IMR-90 (cell line): ENCODE measurements around the gene CMTM5. TPM values are rescaled to one million over a fixed set of nuclear protein-coding genes. Genes with fewer than 3 reads are reported as not detected.

ENCODE experiments used
- ATAC-seq: fragments of 200-7000 bp; cut with Tn5 transposase; 2 replicates; pipeline ENCODE4 v1.9.1; 2020; ENCODE audit warnings: low read depth, mild to moderate bottlenecking, moderate library complexity
- BruUV-seq: library from RNA; stranded (reverse); fragments of 400-500 nt; replicated peaks from 2 replicates; lab custom pipeline; 2021; lab: Mats Ljungman, UMichigan
- CTCF ChIA-PET: fragments of 300-600 bp; formaldehyde crosslinking; extraction: SDS; loops from one replicate; lab custom pipeline; 2021; ENCODE audit warnings: antibody characterized with exemption; lab: Yijun Ruan, JAX
- POLR2A ChIA-PET: fragments of 300-600 bp; sonication (Branson Sonifier 250); formaldehyde crosslinking; loops from one replicate; lab custom pipeline; 2022; ENCODE audit warnings: antibody characterized with exemption; ENCODE audit not compliant: unreplicated experiment; lab: Charles Lee
- DNase-seq: peaks from one replicate; pipeline ENCODE4 v3.0.0; 2013
- H2AFZ ChIP-seq: replicated peaks from 2 replicates; pipeline ENCODE3; 2013; ENCODE audit warnings: low read length, mild to moderate bottlenecking; ENCODE audit not compliant: poor library complexity
- H2AK5ac ChIP-seq: 2 replicates; pipeline ENCODE4 v1.6.1; 2013; ENCODE audit warnings: low read depth, low read length, inconsistent platforms
- H2AK9ac ChIP-seq: replicated peaks from 2 replicates; pipeline ENCODE3; 2013; ENCODE audit warnings: mild to moderate bottlenecking, low read depth, low read length, moderate library complexity; ENCODE audit not compliant: poor library complexity
- H2BK120ac ChIP-seq: 2 replicates; pipeline ENCODE4 v1.6.1; 2013; ENCODE audit warnings: low read depth, low read length, inconsistent platforms
- H2BK15ac ChIP-seq: 3 replicates; pipeline ENCODE4 v1.6.1; 2013; ENCODE audit warnings: low read depth, low read length, inconsistent platforms
- H2BK20ac ChIP-seq: 2 replicates; pipeline ENCODE4 v1.6.1; 2013; ENCODE audit warnings: low read depth, mild to moderate bottlenecking, inconsistent platforms, low read length, moderate library complexity
- H2BK5ac ChIP-seq: 2 replicates; pipeline ENCODE4 v1.6.1; 2013; ENCODE audit warnings: mild to moderate bottlenecking, low read depth, low read length, inconsistent platforms; ENCODE audit not compliant: poor library complexity, severe bottlenecking
- H3K14ac ChIP-seq: replicated peaks from 2 replicates; pipeline ENCODE4 v1.6.1; 2013; ENCODE audit warnings: low read depth, low read length, inconsistent platforms
- H3K18ac ChIP-seq: 2 replicates; pipeline ENCODE4 v1.6.1; 2013; ENCODE audit warnings: low read depth, low read length, control low read depth
- H3K23ac ChIP-seq: 2 replicates; pipeline ENCODE4 v1.6.1; 2013; ENCODE audit warnings: low read depth, low read length, inconsistent platforms
- H3K27ac ChIP-seq: 2 replicates; pipeline ENCODE4 v1.5.1; 2013; ENCODE audit warnings: mild to moderate bottlenecking, control low read depth, low read length; ENCODE audit not compliant: insufficient read depth
- H3K27me3 ChIP-seq: 2 replicates; pipeline ENCODE4 v1.6.1; 2013; ENCODE audit warnings: low read length; ENCODE audit not compliant: control insufficient read depth, insufficient read depth
- H3K36me3 ChIP-seq: 2 replicates; pipeline ENCODE4 v1.6.1; 2013; ENCODE audit warnings: low read length, mixed read lengths; ENCODE audit not compliant: control insufficient read depth, insufficient read depth
- H3K4ac ChIP-seq: 2 replicates; pipeline ENCODE4 v1.6.1; 2013; ENCODE audit warnings: low read depth, low read length, inconsistent platforms
- H3K4me1 ChIP-seq: 2 replicates; pipeline ENCODE4 v1.6.1; 2013; ENCODE audit warnings: low read length, mixed read lengths; ENCODE audit not compliant: control insufficient read depth, insufficient read depth
- H3K4me2 ChIP-seq: 2 replicates; pipeline ENCODE4 v1.6.1; 2013; ENCODE audit warnings: low read depth, mild to moderate bottlenecking, control low read depth, low read length, moderate library complexity
- H3K4me3 ChIP-seq: 2 replicates; pipeline ENCODE4 v1.5.1; 2013; ENCODE audit warnings: low read depth, mild to moderate bottlenecking, control low read depth, low read length, moderate library complexity; ENCODE audit not compliant: insufficient read depth
- H3K56ac ChIP-seq: 2 replicates; pipeline ENCODE4 v1.6.1; 2013; ENCODE audit warnings: low read length, inconsistent platforms; ENCODE audit not compliant: insufficient read depth; ENCODE audit errors: extremely low read depth
- H3K79me1 ChIP-seq, 2 experiments: 2 replicates each; pipeline ENCODE4 v1.6.1; 2013; ENCODE audit warnings: low read length in 2 of 2, inconsistent platforms in 1 of 2, low read depth in 1 of 2
- H3K9ac ChIP-seq: 2 replicates; pipeline ENCODE4 v1.6.1; 2013; ENCODE audit warnings: low read depth, low read length, control low read depth
- H3K9me1 ChIP-seq: 2 replicates; pipeline ENCODE4 v1.6.1; 2013; ENCODE audit warnings: low read length, inconsistent platforms; ENCODE audit not compliant: insufficient read depth
- H3K9me3 ChIP-seq: 2 replicates; pipeline ENCODE4 v1.6.1; 2013; ENCODE audit warnings: low read length; ENCODE audit not compliant: control insufficient read depth, insufficient read depth
- H4K20me1 ChIP-seq: 2 replicates; pipeline ENCODE4 v1.6.1; 2013; ENCODE audit warnings: low read length, inconsistent platforms; ENCODE audit not compliant: insufficient read depth
- H4K5ac ChIP-seq: 2 replicates; pipeline ENCODE4 v1.6.1; 2013; ENCODE audit warnings: mild to moderate bottlenecking, low read depth, low read length, control low read depth
- H4K8ac ChIP-seq, 2 experiments: 2 replicates each; pipeline ENCODE4 v1.6.1; 2013; ENCODE audit warnings: low read depth in 2 of 2, low read length in 2 of 2, control low read depth in 1 of 2, inconsistent platforms in 1 of 2
- H4K91ac ChIP-seq: 2 replicates; pipeline ENCODE4 v1.6.1; 2013; ENCODE audit warnings: low read depth, low read length, inconsistent platforms; ENCODE audit not compliant: insufficient read depth
- BHLHE40 ChIP-seq: fragments of 150-350 bp; IDR thresholded peaks from 2 replicates; pipeline ENCODE4 v1.6.1; 2016; ENCODE audit warnings: mild to moderate bottlenecking, low read depth, low read length
- CEBPB ChIP-seq: IDR thresholded peaks from 2 replicates; pipeline ENCODE4 v1.6.1; 2012; ENCODE audit warnings: low read depth, low read length, improper control_type of control experiment
- CHD1 ChIP-seq: IDR thresholded peaks from 2 replicates; pipeline ENCODE4 v1.6.1; 2012; ENCODE audit warnings: low read depth, low read length, improper control_type of control experiment
- FOS ChIP-seq: fragments of 150-350 bp; IDR thresholded peaks from 2 replicates; pipeline ENCODE4 v1.6.1; 2016; ENCODE audit warnings: low read depth, low read length
- MAFK ChIP-seq: IDR thresholded peaks from 2 replicates; pipeline ENCODE4 v1.6.1; 2012; ENCODE audit warnings: low read depth, low read length, improper control_type of control experiment
- MAZ ChIP-seq: IDR thresholded peaks from 2 replicates; pipeline ENCODE4 v1.6.1; 2012; ENCODE audit warnings: low read depth, mild to moderate bottlenecking, low read length, improper control_type of control experiment, moderate library complexity, borderline replicate concordance
- MXI1 ChIP-seq: IDR thresholded peaks from 2 replicates; pipeline ENCODE4 v1.6.1; 2012; ENCODE audit warnings: low read depth, mild to moderate bottlenecking, low read length, moderate library complexity, borderline replicate concordance
- NFE2L2 ChIP-seq: fragments of 150-350 bp; IDR thresholded peaks from 2 replicates; pipeline ENCODE4 v1.6.1; 2016; ENCODE audit warnings: low read depth, mild to moderate bottlenecking, low read length
- POLR2A ChIP-seq: IDR thresholded peaks from 2 replicates; pipeline ENCODE4 v1.6.1; 2012; ENCODE audit warnings: mild to moderate bottlenecking, low read depth, low read length
- RAD21 ChIP-seq: IDR thresholded peaks from 2 replicates; pipeline ENCODE4 v1.6.1; 2012; ENCODE audit warnings: low read length, improper control_type of control experiment
- RFX5 ChIP-seq: IDR thresholded peaks from 2 replicates; pipeline ENCODE4 v1.8.0; 2012; ENCODE audit warnings: low read depth, mild to moderate bottlenecking, low read length, moderate library complexity
- SMC3 ChIP-seq: fragments of 150-350 bp; IDR thresholded peaks from 2 replicates; pipeline ENCODE4 v1.6.1; 2016; ENCODE audit warnings: low read depth, mild to moderate bottlenecking, antibody characterized with exemption, low read length, moderate library complexity
- USF2 ChIP-seq: fragments of 150-350 bp; IDR thresholded peaks from 2 replicates; pipeline ENCODE4 v1.6.1; 2017; ENCODE audit warnings: mild to moderate bottlenecking, antibody characterized with exemption, low read length, low read depth
- WGBS, 2 experiments: methylation state at CpG; one replicate each; pipeline versions ENCODE4 v1.1.5 to v1.1.7; 2013; ENCODE audit warnings: missing lambda C conversion rate in 2 of 2; ENCODE audit not compliant: insufficient read length in 1 of 2; ENCODE audit errors: extremely low coverage in 2 of 2; 5-methylcytosine and 5-hydroxymethylcytosine counted together
- dilution Hi-C: fragments of 300-500 bp; cut with HindIII; formaldehyde crosslinking; loops from one replicate; pipeline ENCODE4 v1.14.3; 2018; ENCODE audit warnings: low sequenced_read_pairs; ENCODE audit not compliant: unreplicated experiment
- in situ Hi-C: fragments of 300-500 bp; cut with MboI; formaldehyde crosslinking; loops from 3 replicates; pipeline ENCODE4 v1.14.3; 2019; ENCODE audit warnings: low sequenced_read_pairs, inconsistent platforms, mixed read lengths
- intact Hi-C: fragments of 100-400 bp; cut with micrococcal nuclease; formaldehyde crosslinking; loops from 2 replicates; pipeline ENCODE4 v1.10.0; 2022
- polyA plus RNA-seq, 3 experiments: library from polyadenylated mRNA; depleted of rRNA; stranded (reverse); fragments of >200 nt; gene quantifications; 2 replicates each; pipeline ENCODE4 v1.2.3, GENCODE V29; 2012; ENCODE audit warnings: low replicate concordance in 1 of 3
- total RNA-seq: library from RNA; depleted of rRNA; stranded (reverse); fragments of >200 nt; gene quantifications from 2 replicates; pipeline ENCODE4 v1.2.3, GENCODE V29; 2012
- TF ChIP-seq, protein P1 (sequence below): fragments of 150-350 bp; IDR thresholded peaks from 2 replicates; pipeline ENCODE4 v1.6.1; 2016; ENCODE audit warnings: low read depth, mild to moderate bottlenecking, low read length, moderate library complexity, borderline replicate concordance
- TF ChIP-seq, protein P2 (sequence below): conservative IDR thresholded peaks from 2 replicates; pipeline ENCODE4 v1.5.1; 2012; ENCODE audit warnings: mild to moderate bottlenecking, low read depth, low read length, improper control_type of control experiment

Gene CMTM5
- total and polyA plus RNA-seq, 2 of the 4 experiments (the other 2 are of a cell fraction): 0.07 TPM; not detected in 1

DNA sequence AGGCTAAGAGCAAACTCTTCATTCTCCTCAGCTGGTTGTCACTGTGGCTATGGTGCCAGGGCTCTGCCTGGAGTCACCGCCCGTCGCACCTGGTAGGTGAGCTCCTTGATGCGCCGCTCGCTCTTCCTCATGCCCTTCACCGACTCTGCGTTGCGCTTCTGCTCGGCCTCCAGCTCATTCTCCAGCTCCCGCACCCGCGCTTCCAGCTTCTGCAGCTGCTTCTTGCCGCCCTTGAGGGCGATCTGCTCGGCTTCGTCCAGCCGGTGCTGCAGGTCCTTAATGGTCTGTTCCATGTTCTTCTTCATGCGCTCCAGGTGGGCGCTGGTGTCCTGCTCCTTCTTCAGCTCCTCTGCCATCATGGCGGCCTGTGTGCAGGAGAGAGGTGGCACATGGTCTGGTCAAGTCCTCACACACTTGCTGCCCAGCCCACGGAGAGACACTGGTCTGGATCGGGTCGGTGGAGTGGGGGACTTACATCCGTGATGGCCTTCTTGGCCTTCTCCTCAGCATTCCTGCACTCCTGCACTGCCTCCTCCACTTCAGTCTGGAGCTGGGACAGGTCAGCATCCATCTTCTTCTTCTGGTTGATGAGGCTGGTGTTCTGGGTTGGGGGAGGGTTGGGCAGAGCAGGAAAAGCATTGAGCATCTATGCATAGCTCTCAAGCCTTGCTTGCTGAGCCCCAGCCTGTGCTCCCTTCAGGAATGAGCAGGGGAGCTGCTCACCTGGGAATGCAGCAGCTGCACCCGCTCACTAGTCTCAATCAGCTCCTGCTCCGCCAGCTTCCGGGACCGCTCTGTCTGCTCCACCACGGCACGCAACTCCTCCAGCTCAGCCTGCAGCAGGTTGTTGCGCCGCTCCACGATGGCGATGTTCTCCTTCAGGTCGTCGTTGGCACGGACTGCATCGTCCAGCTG lies 38.3 kb downstream of the CMTM5 start:
- no peak overlapping the region for H2AFZ ChIP-seq
- H3K4me3 ChIP-seq: no peak overlapping the region
- no peak overlapping the region for H3K18ac ChIP-seq
- DNase-seq (no peak), ATAC-seq (no peak)
- 79% methylated on average over 8 of the region's 39 CpGs; no CpG with 5 or more reads in 1 of the 2 experiments for WGBS, 2 experiments
- H4K5ac ChIP-seq: no peak overlapping the region
- ChIA-PET CTCF (no interaction called here), POLR2A (no interaction called here)
- H2BK15ac ChIP-seq: no peak overlapping the region
- no peak overlapping the region for H2AK5ac ChIP-seq
- in situ Hi-C loops: no loop called here
- H3K4me2 ChIP-seq: no peak overlapping the region
- H3K79me1 ChIP-seq: no peaks in the 10 kb centered on the region
- H2AK9ac ChIP-seq: no peak overlapping the region
- BruUV-seq: no TSS peak
- dilution Hi-C loops: no loop called here
- no peak overlapping the region for H3K56ac ChIP-seq
- H4K91ac ChIP-seq: no peak overlapping the region
- no peak overlapping the region for H3K9ac ChIP-seq
- H3K9me3 ChIP-seq: no peaks in the 10 kb centered on the region
- no peak overlapping the region for H2BK5ac ChIP-seq
- H3K9me1 ChIP-seq: no peaks in the 10 kb centered on the region
- peaks cover 26% of the 10 kb centered on the region for H3K27me3 ChIP-seq
- H3K4me1 ChIP-seq: no peaks in the 10 kb centered on the region
- H3K27ac ChIP-seq: no peak overlapping the region
- intact Hi-C loops: no loop called here
- no peaks in the 10 kb centered on the region for H4K20me1 ChIP-seq
- H2BK20ac ChIP-seq: no peak overlapping the region
- no peak overlapping the region for H3K14ac ChIP-seq
- H3K36me3 ChIP-seq: no peaks in the 10 kb centered on the region
- no peak overlapping the region for H2BK120ac ChIP-seq
- H4K8ac ChIP-seq: no peak overlapping the region
- no peak overlapping the region for H3K4ac ChIP-seq
- no peak overlapping the region for H3K23ac ChIP-seq
- no peak for TF ChIP-seq MAFK
- no peak for TF ChIP-seq MAZ
- TF ChIP-seq, protein P1, sequence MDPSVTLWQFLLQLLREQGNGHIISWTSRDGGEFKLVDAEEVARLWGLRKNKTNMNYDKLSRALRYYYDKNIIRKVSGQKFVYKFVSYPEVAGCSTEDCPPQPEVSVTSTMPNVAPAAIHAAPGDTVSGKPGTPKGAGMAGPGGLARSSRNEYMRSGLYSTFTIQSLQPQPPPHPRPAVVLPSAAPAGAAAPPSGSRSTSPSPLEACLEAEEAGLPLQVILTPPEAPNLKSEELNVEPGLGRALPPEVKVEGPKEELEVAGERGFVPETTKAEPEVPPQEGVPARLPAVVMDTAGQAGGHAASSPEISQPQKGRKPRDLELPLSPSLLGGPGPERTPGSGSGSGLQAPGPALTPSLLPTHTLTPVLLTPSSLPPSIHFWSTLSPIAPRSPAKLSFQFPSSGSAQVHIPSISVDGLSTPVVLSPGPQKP: no peak
- TF ChIP-seq, protein P2, sequence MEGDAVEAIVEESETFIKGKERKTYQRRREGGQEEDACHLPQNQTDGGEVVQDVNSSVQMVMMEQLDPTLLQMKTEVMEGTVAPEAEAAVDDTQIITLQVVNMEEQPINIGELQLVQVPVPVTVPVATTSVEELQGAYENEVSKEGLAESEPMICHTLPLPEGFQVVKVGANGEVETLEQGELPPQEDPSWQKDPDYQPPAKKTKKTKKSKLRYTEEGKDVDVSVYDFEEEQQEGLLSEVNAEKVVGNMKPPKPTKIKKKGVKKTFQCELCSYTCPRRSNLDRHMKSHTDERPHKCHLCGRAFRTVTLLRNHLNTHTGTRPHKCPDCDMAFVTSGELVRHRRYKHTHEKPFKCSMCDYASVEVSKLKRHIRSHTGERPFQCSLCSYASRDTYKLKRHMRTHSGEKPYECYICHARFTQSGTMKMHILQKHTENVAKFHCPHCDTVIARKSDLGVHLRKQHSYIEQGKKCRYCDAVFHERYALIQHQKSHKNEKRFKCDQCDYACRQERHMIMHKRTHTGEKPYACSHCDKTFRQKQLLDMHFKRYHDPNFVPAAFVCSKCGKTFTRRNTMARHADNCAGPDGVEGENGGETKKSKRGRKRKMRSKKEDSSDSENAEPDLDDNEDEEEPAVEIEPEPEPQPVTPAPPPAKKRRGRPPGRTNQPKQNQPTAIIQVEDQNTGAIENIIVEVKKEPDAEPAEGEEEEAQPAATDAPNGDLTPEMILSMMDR: no peak
- no peak for TF ChIP-seq CHD1
- TF ChIP-seq FOS: no peak
- no peak for TF ChIP-seq POLR2A
- no peak for TF ChIP-seq RFX5
- TF ChIP-seq RAD21: no peak
- no peak for TF ChIP-seq CEBPB
- no peak for TF ChIP-seq NFE2L2
- no peak for TF ChIP-seq MXI1
- TF ChIP-seq SMC3: no peak
- no peak for TF ChIP-seq BHLHE40
- no peak for TF ChIP-seq USF2
